ENCODE measurements around the gene NVL. TPM values are rescaled to one million over a fixed set of nuclear protein-coding genes. Genes with fewer than 3 reads are reported as not detected.

Gene NVL
- total RNA-seq, 1 experiment from 2014 or later, result 21.9 TPM

GRCh38 chr1:224358237-224358636 lies 28.3 kb upstream of the NVL start:
- peak overlapping the region; percentile 95 for H3K4me2 ChIP-seq (ENCODE audit: low read length)
- peak overlapping the region in 1 of 2 experiments; percentile 84; a peak in 2 of 4 replicates for H3K4me3 ChIP-seq (replicated peaks in 1 of 2; ENCODE audit: low read depth in 1 of 2, low read length in 2 of 2)
- peaks cover 4 to 9% of the 10 kb centered on the region in 2 experiments; a peak in 3 of 4 replicates for H3K4me1 ChIP-seq (ENCODE audit: control insufficient read depth in 1 of 2, insufficient read depth in 2 of 2, low read length in 2 of 2)
- intact Hi-C loops (cut with micrococcal nuclease), result no loop called here
- no peak overlapping the region for H3K27ac ChIP-seq (ENCODE audit: low read depth, low read length)
- H3K79me2 ChIP-seq (ENCODE audit: insufficient read depth, low read length), result peaks cover 51% of the 10 kb centered on the region
- TF ChIP-seq EZH2 (IDR thresholded peaks at IDR 0.05) (no peak), ZFX (IDR thresholded peaks at IDR 0.05) (no peak), EGR1 (IDR thresholded peaks at IDR 0.05; ENCODE audit: low read depth) (no peak), JUND (IDR thresholded peaks at IDR 0.05) (no peak), POLR2A (IDR thresholded peaks at IDR 0.05; ENCODE audit: borderline replicate concordance, extremely low read depth, insufficient read depth, insufficient read length) (no peak), ELF1 (IDR thresholded peaks at IDR 0.05; ENCODE audit: borderline replicate concordance, low read depth) (no peak), SIN3A (IDR thresholded peaks at IDR 0.05; ENCODE audit: low read depth) (no peak), ZNF274 (IDR thresholded peaks at IDR 0.05; ENCODE audit: low read depth, low read length) (no peak), EZH2phosphoT487 (IDR thresholded peaks at IDR 0.05; ENCODE audit: borderline replicate concordance) (no peak), POLR2AphosphoS5 (IDR thresholded peaks at IDR 0.05; ENCODE audit: low read depth, low read length) (no peak), CBX3 (IDR thresholded peaks at IDR 0.05; ENCODE audit: low read depth) (no peak), MAX (IDR thresholded peaks at IDR 0.05) (no peak), SP1 (IDR thresholded peaks at IDR 0.05; ENCODE audit: low read depth) (no peak), TCF7L2 (IDR thresholded peaks at IDR 0.05; ENCODE audit: borderline replicate concordance, extremely low read depth, insufficient read depth, insufficient read length) (no peak)
- TF ChIP-seq, protein P1, sequence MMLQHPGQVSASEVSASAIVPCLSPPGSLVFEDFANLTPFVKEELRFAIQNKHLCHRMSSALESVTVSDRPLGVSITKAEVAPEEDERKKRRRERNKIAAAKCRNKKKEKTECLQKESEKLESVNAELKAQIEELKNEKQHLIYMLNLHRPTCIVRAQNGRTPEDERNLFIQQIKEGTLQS (IDR thresholded peaks at IDR 0.05), result no peak
- TF ChIP-seq, protein P2, sequence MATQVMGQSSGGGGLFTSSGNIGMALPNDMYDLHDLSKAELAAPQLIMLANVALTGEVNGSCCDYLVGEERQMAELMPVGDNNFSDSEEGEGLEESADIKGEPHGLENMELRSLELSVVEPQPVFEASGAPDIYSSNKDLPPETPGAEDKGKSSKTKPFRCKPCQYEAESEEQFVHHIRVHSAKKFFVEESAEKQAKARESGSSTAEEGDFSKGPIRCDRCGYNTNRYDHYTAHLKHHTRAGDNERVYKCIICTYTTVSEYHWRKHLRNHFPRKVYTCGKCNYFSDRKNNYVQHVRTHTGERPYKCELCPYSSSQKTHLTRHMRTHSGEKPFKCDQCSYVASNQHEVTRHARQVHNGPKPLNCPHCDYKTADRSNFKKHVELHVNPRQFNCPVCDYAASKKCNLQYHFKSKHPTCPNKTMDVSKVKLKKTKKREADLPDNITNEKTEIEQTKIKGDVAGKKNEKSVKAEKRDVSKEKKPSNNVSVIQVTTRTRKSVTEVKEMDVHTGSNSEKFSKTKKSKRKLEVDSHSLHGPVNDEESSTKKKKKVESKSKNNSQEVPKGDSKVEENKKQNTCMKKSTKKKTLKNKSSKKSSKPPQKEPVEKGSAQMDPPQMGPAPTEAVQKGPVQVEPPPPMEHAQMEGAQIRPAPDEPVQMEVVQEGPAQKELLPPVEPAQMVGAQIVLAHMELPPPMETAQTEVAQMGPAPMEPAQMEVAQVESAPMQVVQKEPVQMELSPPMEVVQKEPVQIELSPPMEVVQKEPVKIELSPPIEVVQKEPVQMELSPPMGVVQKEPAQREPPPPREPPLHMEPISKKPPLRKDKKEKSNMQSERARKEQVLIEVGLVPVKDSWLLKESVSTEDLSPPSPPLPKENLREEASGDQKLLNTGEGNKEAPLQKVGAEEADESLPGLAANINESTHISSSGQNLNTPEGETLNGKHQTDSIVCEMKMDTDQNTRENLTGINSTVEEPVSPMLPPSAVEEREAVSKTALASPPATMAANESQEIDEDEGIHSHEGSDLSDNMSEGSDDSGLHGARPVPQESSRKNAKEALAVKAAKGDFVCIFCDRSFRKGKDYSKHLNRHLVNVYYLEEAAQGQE (IDR thresholded peaks at IDR 0.05; ENCODE audit: low read depth), result no peak
- TF ChIP-seq, protein P3, sequence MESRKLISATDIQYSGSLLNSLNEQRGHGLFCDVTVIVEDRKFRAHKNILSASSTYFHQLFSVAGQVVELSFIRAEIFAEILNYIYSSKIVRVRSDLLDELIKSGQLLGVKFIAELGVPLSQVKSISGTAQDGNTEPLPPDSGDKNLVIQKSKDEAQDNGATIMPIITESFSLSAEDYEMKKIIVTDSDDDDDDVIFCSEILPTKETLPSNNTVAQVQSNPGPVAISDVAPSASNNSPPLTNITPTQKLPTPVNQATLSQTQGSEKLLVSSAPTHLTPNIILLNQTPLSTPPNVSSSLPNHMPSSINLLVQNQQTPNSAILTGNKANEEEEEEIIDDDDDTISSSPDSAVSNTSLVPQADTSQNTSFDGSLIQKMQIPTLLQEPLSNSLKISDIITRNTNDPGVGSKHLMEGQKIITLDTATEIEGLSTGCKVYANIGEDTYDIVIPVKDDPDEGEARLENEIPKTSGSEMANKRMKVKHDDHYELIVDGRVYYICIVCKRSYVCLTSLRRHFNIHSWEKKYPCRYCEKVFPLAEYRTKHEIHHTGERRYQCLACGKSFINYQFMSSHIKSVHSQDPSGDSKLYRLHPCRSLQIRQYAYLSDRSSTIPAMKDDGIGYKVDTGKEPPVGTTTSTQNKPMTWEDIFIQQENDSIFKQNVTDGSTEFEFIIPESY (IDR thresholded peaks at IDR 0.05; ENCODE audit: extremely low read depth, insufficient replicate concordance, low read length), result no peak
- H3K9me3 ChIP-seq (ENCODE audit: control insufficient read depth in 1 of 2, insufficient read depth in 1 of 2, low read depth in 1 of 2, low read length in 2 of 2), result no peaks in the 10 kb centered on the region
- H2AFZ ChIP-seq (ENCODE audit: low read depth, low read length, poor library complexity, severe bottlenecking), result no peak overlapping the region
- H3K36me3 ChIP-seq (ENCODE audit: control insufficient read depth in 1 of 2, insufficient read depth in 2 of 2, low read length in 2 of 2), result no peaks in the 10 kb centered on the region
- no peaks in the 10 kb centered on the region for H4K20me1 ChIP-seq (ENCODE audit: insufficient read depth)
- ChIA-PET RAD21 (ENCODE audit: low non-redundant PET in 1 of 2, low total read pairs in 2 of 2, uncharacterized antibody in 2 of 2, unreplicated experiment in 2 of 2) (no interaction called here), CTCF (no interaction called here), POLR2A (no interaction called here)
- ATAC-seq (no peak), DNase-seq (ENCODE audit: low read depth, low spot score) (no peak)
- BruUV-seq (replicated peaks), result no TSS peak
- H3K9ac ChIP-seq (ENCODE audit: low read length), result no peak overlapping the region
- no peaks in the 10 kb centered on the region for H3K27me3 ChIP-seq (ENCODE audit: insufficient read depth, low read length)
- no peaks in the 10 kb centered on the region for H3K9me2 ChIP-seq (ENCODE audit: insufficient read depth)

Data from HCT116 (cell line).